DMS153 treated with DMSO at 0.1 percent for 48 hours (cell line): Measurements from ENCODE around the gene MDP1.
A peak's percentile ranks its signal among the peaks of the same experiment; 100 is the strongest.
"Not testable (repeated sequence)": the region's sequence is repeated elsewhere in the genome, so short reads cannot be mapped to it uniquely, and the experiment has no call there.

ENCODE experiments used
- DNase-seq: peaks from one replicate; lab custom pipeline; 2025; ENCODE audit not compliant: unreplicated experiment; lab: John Stamatoyannopoulos, UW

MDP1 gene

DNA sequence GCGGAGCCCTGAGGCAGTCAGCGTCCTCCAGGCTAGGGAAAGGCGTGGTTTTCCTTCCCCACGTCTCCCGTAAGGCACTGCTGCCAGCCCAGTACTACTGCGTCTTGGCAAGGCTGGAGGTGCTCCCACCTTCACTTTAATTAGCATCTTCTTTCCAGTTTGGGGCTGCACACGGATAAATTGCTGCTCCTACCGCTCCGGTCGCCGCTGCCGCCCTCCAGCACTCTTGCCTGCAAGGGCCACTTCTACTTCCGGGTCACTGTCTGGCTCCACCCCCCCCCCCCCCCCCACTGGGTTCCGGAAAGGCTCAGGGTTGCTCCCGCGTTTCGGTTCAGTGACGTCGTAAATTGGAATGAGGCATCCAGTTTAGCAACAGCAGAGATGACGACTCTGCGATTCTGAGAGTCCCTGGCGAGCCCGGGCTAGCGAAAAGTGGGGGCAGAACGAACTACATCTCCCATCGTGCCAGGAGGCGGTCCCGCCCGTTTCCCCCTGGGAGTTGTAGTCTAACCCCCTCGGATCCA is 16.3 kb upstream of the MDP1 start, which contains the start of gene NEDD8:
Gene NEDD8 (minus strand): TSS at position 247 of the 524 bp plus-strand sequence. CDS start 100 bp downstream, at position 147.
- peak; percentile 76 for DNase-seq

DNA sequence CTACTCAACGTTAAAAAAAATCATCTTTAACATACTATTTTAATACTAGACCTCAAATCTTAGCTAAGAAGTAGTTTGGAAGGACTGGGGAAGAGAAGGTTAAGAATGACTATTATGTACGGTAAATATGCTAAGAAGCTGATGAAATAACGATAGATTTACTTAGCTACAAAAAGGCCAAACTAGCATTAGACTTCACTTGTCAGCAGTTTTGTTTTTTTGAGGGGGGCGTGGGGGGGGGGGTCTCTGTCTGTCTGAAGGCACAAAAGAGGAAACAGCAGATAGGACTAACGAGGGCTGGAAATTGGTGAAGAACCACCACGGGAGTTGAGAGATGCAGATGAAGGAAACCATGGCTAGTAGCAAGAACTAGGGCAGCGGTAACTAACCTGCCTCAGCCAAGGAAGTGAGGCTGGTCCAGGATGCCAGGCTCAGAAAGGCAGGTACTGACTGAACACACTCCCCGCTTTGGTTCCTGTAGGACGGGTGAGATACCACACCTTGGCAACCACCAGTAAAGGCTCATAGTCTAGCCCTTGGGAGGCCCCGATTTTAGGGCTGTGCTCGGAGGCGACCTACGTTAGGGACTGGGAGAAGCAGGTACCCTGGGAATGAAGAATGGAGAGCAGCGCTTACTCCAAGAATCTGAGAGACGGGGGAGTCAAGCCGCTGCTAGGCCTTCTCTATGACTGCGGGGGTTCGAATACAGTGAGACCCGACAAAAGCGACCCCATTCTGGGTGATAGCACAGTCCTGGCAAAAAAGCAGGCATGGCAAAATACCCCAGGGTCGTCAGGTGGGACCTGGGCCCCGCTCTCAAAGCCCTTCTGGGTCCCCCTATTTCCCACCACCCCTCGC is 15.6 kb upstream of the MDP1 start:
- DNase-seq = no peak

DNA sequence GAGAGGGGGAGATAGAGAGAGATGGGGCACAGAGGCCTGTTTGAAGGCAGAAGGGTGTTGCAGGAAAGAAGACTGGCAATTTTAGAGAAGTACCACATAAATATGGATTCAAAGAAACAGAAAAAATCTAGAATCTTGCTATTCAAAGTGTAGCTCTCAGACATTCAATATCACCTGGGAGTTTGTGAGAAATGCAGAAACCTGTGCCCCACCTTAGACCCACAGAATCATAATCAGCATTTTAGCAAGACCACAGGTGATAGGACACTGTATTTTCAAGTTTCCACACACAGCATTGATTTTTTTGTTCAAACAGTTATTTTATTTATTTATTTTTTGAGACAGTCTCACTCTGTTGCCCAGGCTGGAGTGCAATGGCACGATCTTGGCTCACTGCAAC is 13.0 kb upstream of the MDP1 start:
- no peak for DNase-seq

DNA sequence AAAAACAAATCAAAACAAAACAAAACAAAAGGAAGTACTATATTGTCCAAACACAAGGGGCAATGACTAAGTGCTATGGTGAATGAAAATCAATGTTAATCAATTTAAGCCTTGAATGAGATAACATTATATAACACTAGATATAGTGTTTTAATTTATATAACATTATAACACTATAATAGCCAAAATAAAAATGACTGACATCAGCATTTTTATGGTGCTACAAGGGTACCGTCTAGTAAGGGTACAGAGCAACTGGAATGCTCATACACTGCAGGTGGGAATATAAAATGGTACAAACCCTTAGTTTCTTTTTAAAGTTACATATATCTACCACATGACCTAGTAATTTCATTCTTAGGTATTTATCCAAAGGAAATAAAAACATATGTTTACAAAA is 10.6 kb upstream of the MDP1 start:
- DNase-seq = no peak

DNA sequence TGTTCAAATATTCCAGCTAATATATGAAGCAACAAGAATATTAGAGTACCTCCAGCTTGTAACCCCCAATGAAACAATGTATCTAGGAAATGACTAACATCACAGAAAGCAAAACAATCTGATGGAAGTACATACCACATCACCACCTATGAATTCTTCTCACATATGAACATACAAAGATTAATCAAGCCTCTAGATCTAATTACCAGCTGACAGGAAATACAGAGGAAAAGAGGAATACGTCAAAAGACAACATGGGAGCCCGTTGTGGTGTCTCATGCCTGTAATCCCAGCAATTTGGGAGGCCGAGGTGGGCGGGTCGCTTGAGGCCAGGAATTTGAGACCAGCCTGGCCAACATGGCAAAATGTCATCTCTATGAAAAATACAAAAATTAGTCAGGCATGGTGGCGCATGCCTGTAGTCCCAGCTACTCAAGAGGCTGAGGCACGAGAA is 8.8 kb upstream of the MDP1 start:
- DNase-seq = no peak

DNA sequence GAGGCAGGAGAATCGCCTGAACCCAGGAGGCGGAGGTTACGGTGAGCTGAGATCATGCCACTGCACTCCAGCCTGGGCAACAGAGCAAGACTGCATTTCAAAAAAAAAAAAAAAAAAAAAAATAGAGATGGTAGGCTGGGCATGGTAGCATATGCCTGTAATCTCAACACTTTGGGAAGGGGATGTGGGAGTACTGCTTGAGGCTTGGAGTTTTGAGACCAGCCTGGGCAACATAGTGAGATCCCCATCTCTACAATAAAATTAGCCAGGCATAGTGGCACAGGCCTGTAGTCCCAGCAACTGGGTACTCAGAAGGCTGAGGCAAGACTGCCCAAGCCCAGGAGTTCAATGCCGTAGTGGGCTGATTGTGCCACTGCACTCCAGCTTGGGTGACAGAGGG is 7.1 kb upstream of the MDP1 start:
- DNase-seq = not testable (repeated sequence)

DNA sequence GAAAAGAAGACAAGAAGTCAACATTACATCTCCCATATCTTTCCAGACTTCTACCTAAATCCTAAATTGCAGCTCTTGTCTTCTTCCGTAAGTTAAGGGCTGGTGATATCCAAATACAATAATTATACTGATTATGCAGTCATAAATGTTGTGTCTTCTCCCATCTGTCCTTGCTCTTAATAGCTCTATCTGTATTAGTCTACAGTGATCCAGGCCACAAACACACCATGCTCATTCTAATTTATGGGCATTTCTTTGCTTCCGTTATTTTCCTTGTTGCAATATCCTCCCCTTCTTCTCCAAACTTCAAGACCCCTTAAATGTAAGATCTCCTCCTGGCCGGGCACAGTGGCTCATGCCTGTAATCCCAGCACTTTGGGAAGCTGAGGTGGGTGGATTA is 3.7 kb upstream of the MDP1 start:
- no peak for DNase-seq

DNA sequence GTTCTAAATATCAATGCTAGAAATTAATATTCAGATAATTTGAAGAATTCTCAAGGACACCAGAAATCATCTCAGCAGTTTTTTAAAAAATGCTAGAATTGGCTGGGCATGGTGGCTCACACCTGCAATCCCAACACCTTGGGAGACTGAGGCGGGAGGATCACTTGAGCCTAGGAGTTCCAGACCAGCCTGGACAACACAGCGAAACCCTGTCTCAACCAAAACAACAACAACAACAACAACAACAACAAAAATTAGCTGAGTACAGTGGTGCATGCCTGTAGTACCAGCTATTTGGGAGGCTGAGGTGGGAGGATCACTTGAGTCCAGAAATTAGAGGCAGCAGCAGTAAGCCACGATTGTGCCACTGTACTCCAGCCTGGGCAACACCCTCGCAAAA is 3.2 kb upstream of the MDP1 start:
- no peak for DNase-seq

DNA sequence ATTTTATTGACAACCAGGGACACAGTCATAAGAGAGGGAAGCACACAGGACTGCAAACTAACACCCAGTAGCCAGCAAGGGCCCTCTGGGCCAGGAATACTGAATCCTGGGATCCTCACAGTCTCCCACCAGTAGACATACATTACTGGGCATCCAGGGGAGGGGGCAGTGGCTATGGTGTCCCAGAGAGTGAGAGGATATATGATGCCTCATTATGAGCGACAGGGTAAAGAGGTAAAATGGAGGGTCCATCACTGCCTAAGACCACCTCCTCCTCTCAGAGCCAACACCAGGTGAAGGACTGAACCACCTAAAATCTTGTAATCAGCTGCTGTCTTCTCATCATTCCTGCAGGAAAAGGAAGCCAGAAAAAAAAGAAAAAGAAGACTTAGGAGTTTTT is 1.0 kb upstream of the MDP1 start:
- DNase-seq = not testable (repeated sequence)

DNA sequence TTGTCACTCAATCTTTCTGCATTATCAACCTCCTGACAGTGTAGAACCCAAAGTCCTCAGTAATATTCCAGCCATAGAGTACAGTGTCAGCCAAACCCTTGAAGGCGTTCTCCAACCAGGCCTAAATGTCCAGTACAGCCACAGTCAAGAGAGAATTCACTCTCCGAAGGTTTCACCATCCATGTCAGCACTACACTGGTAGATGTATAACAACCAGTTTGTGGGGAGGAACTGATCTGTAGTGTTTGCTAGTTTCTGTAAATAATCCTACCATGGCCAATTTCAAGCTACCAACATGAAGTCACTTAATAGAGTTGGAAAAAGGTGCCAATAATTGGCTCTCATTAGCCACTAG is 456 bp upstream of the MDP1 start:
- no peak for DNase-seq

DNA sequence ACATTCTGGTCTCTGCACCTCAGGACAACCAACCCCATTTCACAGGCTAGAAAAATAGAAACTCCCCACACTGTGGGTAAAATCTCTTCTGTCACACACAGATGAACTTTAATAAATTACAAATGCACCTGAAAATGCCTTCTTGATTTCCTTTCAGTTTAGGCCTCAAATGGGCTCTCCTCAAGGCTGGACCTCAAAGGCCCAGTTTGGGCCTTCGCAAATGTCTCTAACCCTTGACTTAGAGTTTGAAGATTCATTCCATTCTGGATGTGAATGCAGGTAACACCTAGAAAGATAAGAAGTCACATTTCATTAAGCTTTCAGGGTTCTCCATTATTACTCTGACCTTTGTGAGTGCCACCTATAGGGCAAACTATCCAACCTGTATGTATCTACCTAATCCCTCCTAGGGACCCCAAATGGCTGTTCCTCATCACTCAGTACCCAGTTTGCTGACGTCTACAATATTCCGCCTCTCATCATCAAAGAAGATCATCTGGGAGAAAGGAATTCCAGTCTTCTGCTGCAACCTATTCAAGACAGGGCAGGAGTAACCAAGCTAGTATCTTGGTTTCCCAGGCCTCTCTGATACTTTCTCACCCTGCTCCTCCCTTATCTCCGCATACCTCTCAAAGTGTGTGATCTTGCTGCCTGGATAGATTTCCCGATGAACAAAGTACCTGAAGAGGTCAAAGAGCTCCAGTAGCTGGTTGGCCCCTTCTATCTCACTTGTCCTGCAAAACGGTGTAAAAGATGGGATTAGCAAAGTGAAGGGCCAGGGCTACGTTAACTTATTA is 1.8 kb downstream of the MDP1 start:
- DNase-seq = no peak

DNA sequence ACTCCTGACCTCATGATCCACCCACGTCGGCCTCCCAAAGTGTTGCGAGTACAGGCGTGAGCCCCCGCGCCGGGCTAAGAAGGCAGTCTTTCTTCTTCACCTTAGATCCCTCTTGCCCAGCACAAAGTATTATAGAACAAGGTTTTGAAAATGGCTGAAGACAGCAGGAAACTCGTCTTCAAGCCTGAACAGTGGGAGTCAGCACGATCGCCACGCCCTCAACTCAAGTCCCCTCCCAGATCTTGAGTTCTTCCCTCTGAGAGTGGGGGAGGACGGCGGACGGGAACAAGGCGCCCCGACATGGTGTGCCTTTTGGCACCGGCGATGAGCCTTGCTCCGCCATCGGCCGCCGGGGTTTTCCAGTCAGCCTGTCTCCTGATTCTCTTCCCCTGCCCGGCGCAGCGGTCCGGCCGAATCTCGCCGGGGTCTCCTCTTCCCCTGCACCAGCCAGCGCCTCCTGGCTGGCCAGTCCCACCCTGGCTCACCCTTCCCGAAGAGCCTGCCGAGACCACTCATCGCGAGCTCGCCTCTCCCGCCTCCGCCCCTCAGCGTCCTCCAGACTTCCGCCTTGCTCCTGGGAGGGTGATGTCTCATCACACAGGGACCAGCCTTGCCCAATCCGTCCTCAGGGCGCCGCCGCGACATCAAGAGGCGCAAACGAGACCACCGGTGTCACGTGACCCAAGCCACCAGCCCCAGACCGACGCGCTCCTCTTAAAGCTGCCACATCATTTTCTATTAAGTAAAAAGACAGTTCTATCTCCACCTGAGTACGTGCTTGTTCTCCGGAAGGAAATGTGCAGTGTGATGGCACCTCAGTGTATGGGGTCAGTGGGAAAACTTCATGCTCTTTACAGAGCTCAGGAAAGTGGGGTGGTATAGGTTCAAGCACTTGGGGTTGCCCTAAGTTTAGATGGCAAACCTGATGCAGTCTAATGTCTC is 2.7 kb downstream of the MDP1 start, which contains the start of gene CHMP4A:
Gene CHMP4A (minus strand): TSS at position 565 of the 942 bp plus-strand sequence. CDS start 49 bp downstream, at position 516.
- DNase-seq = peak; percentile 67

DNA sequence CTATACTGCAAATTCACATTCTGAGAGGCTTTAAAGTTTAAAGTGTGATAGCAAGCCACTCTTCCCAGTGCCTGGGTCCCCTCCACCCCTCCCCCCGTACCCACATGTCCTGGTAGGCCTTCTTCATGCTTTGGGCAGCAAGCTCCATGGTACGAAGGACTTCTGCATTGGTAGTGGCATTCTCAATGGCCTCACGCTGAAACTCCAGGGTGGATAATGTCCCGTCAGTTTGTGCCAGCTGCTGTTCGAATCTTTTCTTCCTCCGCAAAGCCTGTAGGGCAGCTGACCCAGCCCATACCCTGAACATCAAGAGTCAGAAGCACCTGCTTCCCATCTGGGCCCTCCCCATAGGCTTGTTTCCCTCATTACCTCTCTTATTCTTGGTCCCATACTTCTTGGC is 4.6 kb downstream of the MDP1 start:
- DNase-seq = no peak

DNA sequence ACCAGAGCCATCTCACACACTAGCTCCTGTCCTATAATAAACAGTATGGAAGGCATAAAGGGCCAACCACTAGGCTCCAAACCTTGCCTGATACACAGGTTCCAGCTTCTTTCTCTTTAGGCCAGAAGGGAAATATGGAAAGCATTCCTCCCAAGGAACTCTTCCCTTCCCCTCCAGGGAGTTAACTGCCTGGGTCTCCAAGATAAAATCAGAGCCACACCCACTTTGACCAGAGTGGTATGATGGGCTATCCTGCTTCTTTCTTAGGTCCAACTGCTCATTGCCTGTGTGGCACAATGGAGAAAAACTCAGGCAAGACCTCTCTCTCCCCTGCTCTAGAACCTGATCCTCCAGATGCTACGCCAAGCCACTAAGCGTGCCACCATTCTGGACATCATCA is 8.2 kb downstream of the MDP1 start:
- no peak for DNase-seq

DNA sequence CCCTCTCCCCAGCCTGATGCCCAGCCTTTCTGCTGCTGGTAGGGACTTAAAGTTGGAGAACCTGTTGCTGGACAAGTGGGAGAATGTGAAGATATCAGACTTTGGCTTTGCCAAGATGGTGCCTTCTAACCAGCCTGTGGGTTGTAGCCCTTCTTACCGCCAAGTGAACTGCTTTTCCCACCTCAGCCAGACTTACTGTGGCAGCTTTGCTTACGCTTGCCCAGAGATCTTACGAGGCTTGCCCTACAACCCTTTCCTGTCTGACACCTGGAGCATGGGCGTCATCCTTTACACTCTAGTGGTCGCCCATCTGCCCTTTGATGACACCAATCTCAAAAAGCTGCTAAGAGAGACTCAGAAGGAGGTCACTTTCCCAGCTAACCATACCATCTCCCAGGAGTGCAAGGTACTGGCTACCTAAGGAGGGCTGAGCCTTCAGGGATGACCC is 8.7 kb downstream of the MDP1 start:
- no peak for DNase-seq

DNA sequence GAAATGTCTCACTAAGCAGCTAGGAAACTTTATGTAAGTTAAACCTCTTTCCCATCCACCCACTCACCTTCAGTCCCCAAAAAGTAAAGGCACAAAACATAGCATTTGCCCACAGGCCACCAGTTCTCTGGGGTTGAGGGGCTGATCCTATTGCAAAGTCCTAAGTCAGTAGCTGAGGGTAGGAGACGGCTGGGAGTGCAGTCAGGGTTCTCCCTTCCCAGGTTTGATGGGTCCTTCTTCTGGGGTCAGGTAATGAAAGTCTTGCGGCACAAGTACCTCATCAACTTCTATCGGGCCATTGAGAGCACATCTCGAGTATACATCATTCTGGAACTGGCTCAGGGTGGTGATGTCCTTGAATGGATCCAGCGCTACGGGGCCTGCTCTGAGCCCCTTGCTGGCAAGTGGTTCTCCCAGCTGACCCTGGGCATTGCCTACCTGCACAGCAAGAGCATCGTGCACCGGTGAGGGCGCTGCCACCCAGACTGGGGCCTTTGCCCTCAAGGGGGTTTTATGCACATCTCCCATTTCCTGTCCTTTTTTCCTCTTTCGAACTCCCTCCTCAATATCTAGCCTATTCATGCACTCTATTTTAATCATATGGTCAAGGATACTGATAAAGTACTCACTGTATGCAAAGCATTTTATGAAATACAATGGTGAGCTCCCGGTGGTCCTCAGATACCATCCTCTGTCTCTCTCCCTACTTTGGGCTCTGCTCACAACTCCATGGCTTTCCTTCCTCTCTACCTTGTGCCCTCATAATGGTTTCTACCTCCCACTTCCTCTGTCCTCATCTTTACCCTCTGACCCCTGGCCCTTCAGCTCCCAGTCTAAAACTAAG is 9.4 kb downstream of the MDP1 start:
- DNase-seq = no peak

DNA sequence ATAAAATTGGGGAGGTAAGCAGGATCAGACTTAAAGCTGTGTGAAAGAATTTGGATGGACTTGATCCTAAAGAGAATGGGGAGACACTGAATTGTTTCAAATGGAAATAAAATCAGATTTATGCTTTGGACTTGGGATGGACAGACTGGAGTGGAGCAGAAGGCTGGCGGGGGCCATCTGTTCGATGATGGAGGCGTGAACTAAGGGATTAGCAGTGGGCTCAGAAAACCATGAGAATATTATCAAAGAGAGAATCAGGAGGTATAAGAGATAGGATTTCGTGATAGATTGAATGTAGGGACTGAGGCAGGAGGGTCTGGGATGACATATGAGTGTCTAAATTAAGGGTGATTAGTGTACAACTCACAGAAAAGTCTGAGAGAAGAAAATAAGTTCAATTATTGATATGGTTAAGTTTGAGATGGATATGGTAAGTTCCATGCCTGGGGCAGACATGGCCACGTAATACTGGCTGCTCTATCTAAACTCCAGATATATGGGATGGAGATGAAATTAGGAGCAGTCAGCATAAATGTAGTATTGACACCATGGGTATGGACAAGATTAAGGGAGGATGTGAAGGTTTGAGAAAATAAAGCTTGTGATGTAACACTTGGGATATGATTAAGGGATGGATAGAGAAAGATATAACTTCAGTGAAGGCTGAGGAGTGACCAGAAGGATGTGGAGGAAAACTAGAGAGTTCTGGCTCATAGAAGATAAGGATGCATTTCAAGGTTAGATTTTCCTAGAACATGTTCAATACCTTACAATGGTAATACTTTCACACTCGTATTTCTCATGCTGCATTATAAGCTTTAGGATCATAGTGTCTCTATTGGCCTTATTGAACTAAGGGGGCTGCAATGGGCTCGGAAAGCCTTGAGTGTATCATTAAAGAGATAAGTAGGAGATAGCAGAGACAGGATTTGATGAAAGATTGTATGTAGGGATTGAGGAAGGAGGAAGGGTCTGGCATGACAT is 11.4 kb downstream of the MDP1 start:
- DNase-seq = no peak

DNA sequence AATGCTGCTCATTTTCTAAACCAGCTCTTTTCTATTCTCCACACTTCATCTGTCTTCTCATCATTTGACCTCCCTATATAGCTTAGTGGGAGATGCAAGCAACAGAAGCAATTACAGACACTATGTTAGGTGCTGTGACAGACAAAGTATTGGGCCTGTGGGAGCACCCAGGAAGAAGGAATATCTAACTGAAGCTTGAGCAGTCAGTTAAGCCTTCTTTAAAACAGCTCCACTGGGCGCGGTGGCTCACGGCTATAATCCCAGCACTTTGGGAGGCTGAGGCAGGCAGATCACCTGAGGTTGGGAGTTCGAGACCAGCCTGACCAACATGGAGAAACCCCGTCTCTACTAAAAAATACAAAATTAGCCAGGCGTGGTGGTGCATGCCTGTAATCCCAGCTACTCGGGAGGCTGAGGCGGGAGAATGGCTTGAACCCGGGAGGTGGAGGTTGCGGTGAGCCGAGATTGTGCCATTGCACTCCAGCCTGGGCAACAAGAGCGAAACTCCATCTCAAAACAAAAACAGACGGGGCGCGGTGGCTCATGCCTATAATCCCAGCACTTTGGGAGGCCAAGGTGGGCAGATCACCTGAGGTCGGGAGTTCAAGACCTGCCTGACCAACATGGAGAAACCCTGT is 12.5 kb downstream of the MDP1 start:
- DNase-seq = not testable (repeated sequence)
